ENCODE data around the gene ANO7.

ANO7 gene

GRCh38 chr2:241230435-241230834 lies 42.0 kb downstream of the ANO7 start:
- no peak for TF ChIP-seq CTCF (IDR thresholded peaks at IDR 0.05; ENCODE audit: unreplicated experiment in 3 of 3)
- H3K9me3 Mint-ChIP-seq: no peaks in the 10 kb centered on the region
- peaks cover 10% of the 10 kb centered on the region for H3K4me1 Mint-ChIP-seq
- H3K27ac Mint-ChIP-seq: no peak overlapping the region
- H3K4me3 Mint-ChIP-seq: no peak overlapping the region
- peaks cover 74% of the 10 kb centered on the region for H3K36me3 Mint-ChIP-seq (ENCODE audit: low read depth)
- no peaks in the 10 kb centered on the region for H3K27me3 Mint-ChIP-seq (ENCODE audit: low read depth)

GRCh38 chr2:241232736-241233575 lies 44.5 kb downstream of the ANO7 start:
- Mint-ChIP-seq H3K27ac (no peak overlapping the region), H3K4me3 (no peak overlapping the region)

GRCh38 chr2:241234066-241234790 lies 45.8 kb downstream of the ANO7 start:
- Mint-ChIP-seq H3K9me3 (no peaks in the 10 kb centered on the region), H3K4me1 (no peaks in the 10 kb centered on the region), H3K27me3 (ENCODE audit: low read depth) (no peaks in the 10 kb centered on the region), H3K27ac (no peak overlapping the region), H3K4me3 (no peak overlapping the region), H3K36me3 (ENCODE audit: low read depth) (peaks cover 89% of the 10 kb centered on the region)
- no peak for TF ChIP-seq CTCF (IDR thresholded peaks at IDR 0.05; ENCODE audit: unreplicated experiment in 3 of 3)

More at GRCh38 chr2:241232736-241233575, 44.5 kb downstream of the ANO7 start:
- Mint-ChIP-seq H3K9me3 (no peaks in the 10 kb centered on the region), H3K4me1 (peaks cover under 1% of the 10 kb centered on the region), H3K27me3 (ENCODE audit: low read depth) (no peaks in the 10 kb centered on the region), H3K36me3 (ENCODE audit: low read depth) (peaks cover 84% of the 10 kb centered on the region)
- TF ChIP-seq CTCF (IDR thresholded peaks at IDR 0.05; ENCODE audit: unreplicated experiment in 3 of 3): no peak

- no peaks in the 10 kb centered on the region for H3K27me3 Mint-ChIP-seq (ENCODE audit: low read depth)
- H3K9me3 Mint-ChIP-seq: no peaks in the 10 kb centered on the region
- H3K4me3 Mint-ChIP-seq: no peak overlapping the region
- H3K27ac Mint-ChIP-seq: no peak overlapping the region
- peaks cover 94% of the 10 kb centered on the region for H3K36me3 Mint-ChIP-seq (ENCODE audit: low read depth)
- H3K4me1 Mint-ChIP-seq: no peaks in the 10 kb centered on the region
- no peak for TF ChIP-seq CTCF (IDR thresholded peaks at IDR 0.05; ENCODE audit: unreplicated experiment in 3 of 3)
These were observed 46.7 kb downstream of the ANO7 start for GRCh38 chr2:241234962-241235740.

GRCh38 chr2:241235859-241236593 lies 47.5 kb downstream of the ANO7 start:
- Mint-ChIP-seq H3K27ac (no peak overlapping the region), H3K4me1 (no peaks in the 10 kb centered on the region), H3K9me3 (no peaks in the 10 kb centered on the region), H3K27me3 (ENCODE audit: low read depth) (no peaks in the 10 kb centered on the region), H3K4me3 (no peak overlapping the region), H3K36me3 (ENCODE audit: low read depth) (peaks cover 95% of the 10 kb centered on the region)
- TF ChIP-seq CTCF (IDR thresholded peaks at IDR 0.05; ENCODE audit: unreplicated experiment in 3 of 3): no peak

Measured in nephron (organoid).